GM06990 (cell line): ENCODE results near the gene SHOX.

Experiments used
- DNase-seq: peaks from one replicate; pipeline ENCODE4 v3.0.0-alpha.2; 2011; ENCODE audit not compliant: insufficient read length; ENCODE audit errors: extremely low read depth
- H3K27me3 ChIP-seq: replicated peaks from 2 replicates; pipeline ENCODE4 v1.6.0; 2011; ENCODE audit warnings: low read length; ENCODE audit not compliant: control insufficient read depth, insufficient read depth
- H3K36me3 ChIP-seq: 2 replicates; pipeline ENCODE4 v1.5.1; 2011; ENCODE audit warnings: low read length; ENCODE audit not compliant: control insufficient read depth, insufficient read depth
- H3K4me3 ChIP-seq: replicated peaks from 2 replicates; pipeline ENCODE4 v1.5.1; 2011; ENCODE audit warnings: low read depth, mild to moderate bottlenecking, control low read depth, low read length
- CTCF ChIP-seq: IDR thresholded peaks from 2 replicates; pipeline ENCODE4 v1.5.1; 2011; ENCODE audit warnings: low read length, control low read depth, mild to moderate bottlenecking, inconsistent platforms; ENCODE audit not compliant: insufficient read depth, poor library complexity, severe bottlenecking

The SHOX gene

GRCh38 chrX:701673-702072 is 71.1 kb downstream of the SHOX start:
- DNase-seq: no peak
- no peaks in the 10 kb centered on the region for H3K27me3 ChIP-seq
- H3K4me3 ChIP-seq: no peak overlapping the region
- no peaks in the 10 kb centered on the region for H3K36me3 ChIP-seq
- TF ChIP-seq CTCF: no peak

GRCh38 chrX:703466-703865 is 72.9 kb downstream of the SHOX start:
- TF ChIP-seq CTCF: no peak
- DNase-seq: no peak
- no peaks in the 10 kb centered on the region for H3K36me3 ChIP-seq
- no peaks in the 10 kb centered on the region for H3K27me3 ChIP-seq
- H3K4me3 ChIP-seq: no peak overlapping the region

- DNase-seq: no peak
- Histone ChIP-seq H3K27me3 (no peaks in the 10 kb centered on the region), H3K4me3 (no peak overlapping the region), H3K36me3 (no peaks in the 10 kb centered on the region)
- TF ChIP-seq CTCF: no peak
These were observed 73.3 kb downstream of the SHOX start for GRCh38 chrX:703866-704265.
